ENCODE results near the gene NFE2L1. TPM values are rescaled to one million over a fixed set of nuclear protein-coding genes. Genes with fewer than 3 reads are reported as not detected.
"Not testable (repeated sequence)": the region's sequence is repeated elsewhere in the genome, so short reads cannot be mapped to it uniquely, and the experiment has no call there.

Gene NFE2L1, protein sequence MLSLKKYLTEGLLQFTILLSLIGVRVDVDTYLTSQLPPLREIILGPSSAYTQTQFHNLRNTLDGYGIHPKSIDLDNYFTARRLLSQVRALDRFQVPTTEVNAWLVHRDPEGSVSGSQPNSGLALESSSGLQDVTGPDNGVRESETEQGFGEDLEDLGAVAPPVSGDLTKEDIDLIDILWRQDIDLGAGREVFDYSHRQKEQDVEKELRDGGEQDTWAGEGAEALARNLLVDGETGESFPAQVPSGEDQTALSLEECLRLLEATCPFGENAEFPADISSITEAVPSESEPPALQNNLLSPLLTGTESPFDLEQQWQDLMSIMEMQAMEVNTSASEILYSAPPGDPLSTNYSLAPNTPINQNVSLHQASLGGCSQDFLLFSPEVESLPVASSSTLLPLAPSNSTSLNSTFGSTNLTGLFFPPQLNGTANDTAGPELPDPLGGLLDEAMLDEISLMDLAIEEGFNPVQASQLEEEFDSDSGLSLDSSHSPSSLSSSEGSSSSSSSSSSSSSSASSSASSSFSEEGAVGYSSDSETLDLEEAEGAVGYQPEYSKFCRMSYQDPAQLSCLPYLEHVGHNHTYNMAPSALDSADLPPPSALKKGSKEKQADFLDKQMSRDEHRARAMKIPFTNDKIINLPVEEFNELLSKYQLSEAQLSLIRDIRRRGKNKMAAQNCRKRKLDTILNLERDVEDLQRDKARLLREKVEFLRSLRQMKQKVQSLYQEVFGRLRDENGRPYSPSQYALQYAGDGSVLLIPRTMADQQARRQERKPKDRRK
- 31.9 and 36.2 TPM in 2 replicates for total RNA-seq (2014; rRNA removed; shearing (Covaris generic); ENCODE audit: low replicate concordance)

DNA sequence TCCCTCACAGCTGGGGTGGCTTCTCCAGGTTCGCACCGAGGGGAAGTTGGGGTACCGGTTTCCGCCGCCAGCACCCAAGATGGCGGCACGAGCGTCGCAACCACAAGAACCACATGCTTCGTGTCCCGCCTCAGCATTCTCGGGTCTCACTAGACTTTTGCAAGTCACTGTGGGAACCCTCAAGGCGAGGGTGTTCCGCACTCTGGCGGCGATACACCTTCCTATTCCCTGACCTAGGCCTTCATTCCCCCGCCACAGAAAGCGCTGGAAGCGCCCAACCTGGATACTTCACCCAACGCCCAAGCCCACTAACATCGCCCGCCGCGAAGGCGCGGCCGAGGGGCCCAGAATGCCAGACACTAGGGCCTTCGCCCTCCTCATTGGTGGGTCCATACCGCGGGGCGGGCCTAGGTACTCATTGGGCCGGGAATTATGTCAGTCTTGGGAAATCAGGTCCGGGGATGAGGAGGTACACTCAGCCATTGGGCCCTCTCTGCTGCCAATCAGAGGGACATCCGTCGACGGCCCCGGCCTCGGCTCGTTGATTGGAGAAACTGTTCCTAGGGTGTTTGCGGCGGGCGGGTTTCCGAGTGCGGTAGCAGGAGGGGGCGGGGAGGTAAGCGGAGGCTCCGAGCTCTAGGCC, at the start of gene NFE2L1:
TSS of gene NFE2L1 (plus strand) at position 619 of the 643 bp plus-strand sequence. CDS start 2,760 bp downstream, outside the sequence.
- in situ Hi-C loops (cut with HindIII; ENCODE audit: low pct_unique_long_range_greater_than_20kb, low sequenced_read_pairs): no loop called here

DNA sequence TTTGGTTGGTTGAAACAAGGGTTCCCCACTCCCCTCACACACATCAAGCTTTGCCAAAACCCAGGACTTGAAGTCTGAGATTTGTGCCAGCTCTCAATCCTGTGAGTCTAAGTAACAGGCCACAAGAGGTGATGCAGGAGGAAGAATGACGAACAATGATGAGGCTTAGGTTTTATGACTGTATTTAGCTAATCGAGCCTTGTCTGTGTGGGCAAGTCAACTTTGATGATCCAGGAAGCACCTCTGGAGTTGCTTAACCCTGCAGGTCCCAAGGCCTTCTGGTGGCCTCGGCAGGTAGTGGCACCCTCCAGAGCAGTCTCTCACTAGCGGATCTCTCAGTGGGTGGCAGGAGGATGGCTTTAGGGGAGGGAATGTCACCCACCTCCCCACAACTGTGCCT, 48.6 kb upstream of the NFE2L1 start:
- DNase-seq (ENCODE audit: low read depth): no peak
- in situ Hi-C loops (cut with HindIII; ENCODE audit: low pct_unique_long_range_greater_than_20kb, low sequenced_read_pairs): no loop called here

More for the DNA sequence above, at the start of gene NFE2L1:
- peak; percentile 99 for DNase-seq (ENCODE audit: low read depth)

DNA sequence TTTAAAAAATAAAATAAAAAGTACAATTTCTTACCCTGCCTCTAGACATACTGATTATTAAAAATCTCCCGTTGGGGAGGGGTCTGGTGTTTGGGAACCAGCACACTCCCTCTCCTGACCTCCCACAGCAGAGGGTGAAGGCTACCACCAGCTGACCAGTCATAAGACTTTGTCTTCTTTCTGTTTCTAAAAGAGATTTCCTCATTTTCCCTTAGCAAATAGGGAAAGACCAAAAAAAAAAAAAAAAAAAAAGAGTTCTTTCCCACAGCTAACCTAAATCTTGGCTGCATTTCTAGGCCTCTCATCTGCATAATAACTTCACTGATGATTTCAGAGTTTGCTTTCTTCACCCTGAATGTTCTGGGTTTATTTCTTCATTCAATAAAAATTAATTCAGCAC, 47.0 kb upstream of the NFE2L1 start:
- no peak for DNase-seq (ENCODE audit: low read depth)
- in situ Hi-C loops (cut with HindIII; ENCODE audit: low pct_unique_long_range_greater_than_20kb, low sequenced_read_pairs): no loop called here

DNA sequence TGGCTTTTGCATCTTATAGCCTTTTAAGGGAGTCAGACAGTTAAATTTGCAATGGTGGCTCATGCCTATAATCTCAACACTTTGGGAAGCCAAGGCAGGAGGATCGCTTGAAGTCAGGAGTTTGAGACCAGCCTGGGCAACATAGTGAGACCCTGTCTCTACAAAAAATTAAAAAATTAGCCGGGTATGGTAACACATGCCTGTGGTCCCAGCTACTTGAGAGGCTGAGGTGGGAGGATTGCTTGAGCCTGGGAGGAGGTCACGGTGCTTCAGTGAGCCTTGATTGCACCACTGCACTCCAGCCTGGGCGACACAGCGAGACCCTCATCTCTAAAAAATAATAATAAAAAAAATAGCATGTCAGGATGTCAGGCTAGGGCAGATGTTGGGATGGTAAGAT, 46.5 kb upstream of the NFE2L1 start:
- DNase-seq (ENCODE audit: low read depth); in situ Hi-C loops (cut with HindIII; ENCODE audit: low pct_unique_long_range_greater_than_20kb, low sequenced_read_pairs): not testable (repeated sequence)

DNA sequence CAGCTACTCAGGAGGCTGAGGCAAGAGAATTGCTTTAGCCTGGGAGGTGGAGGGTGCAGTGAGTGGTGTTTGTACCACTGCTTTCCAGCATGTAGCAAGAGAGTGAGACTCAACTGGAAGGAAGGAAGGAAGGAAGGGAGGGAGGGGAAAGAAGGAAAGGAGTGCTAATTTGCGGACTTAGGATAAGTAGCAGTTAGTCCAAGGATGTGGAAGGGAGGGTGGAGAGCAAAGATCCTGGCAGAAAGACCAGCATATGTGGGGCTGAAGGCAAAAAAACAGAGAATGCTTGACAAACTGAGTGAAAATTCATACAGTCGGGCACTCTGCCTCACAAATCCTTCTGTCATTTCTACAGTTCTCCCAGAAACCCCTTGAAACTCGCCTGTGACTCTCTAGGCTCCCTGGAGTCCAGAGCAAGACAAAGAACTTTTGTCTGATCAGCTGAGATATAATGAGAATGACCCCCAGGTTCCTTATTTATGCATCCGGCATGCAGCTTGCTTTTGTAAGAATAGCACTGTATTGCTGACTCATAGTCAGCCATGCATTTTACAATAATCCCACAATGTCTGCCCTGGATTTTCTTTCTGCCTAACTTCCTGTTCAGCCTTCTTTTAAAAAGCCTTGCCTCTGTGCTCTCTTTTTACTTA, 45.8 kb upstream of the NFE2L1 start:
- in situ Hi-C loops (cut with HindIII; ENCODE audit: low pct_unique_long_range_greater_than_20kb, low sequenced_read_pairs): no loop called here
- peak; percentile 76 for DNase-seq (ENCODE audit: low read depth)

DNA sequence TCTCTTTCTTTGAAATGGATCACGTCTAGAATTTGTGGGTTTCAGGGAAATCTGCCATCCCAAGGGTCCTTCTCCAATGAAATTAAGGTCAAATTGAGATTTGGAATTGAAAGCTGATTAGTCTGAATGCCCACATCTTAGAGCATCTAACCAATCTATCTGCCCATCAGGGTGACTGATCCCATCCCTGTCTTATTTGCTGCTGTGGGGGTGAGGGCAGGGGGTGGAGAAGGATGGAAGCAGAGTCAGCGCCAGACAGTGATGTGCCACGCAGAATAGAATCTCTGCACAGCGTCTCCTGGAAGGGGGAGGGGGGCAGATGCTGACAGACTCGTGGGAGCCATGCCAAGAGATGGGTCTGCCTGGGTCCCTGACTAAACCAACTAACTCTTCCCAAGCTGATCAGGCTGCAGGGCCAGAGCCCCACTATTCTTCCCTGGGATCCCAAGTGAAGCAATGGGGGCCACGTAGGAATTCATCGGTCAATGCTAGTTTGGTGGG, 45.2 kb upstream of the NFE2L1 start:
- in situ Hi-C loops (cut with HindIII; ENCODE audit: low pct_unique_long_range_greater_than_20kb, low sequenced_read_pairs): no loop called here
- DNase-seq (ENCODE audit: low read depth): no peak

DNA sequence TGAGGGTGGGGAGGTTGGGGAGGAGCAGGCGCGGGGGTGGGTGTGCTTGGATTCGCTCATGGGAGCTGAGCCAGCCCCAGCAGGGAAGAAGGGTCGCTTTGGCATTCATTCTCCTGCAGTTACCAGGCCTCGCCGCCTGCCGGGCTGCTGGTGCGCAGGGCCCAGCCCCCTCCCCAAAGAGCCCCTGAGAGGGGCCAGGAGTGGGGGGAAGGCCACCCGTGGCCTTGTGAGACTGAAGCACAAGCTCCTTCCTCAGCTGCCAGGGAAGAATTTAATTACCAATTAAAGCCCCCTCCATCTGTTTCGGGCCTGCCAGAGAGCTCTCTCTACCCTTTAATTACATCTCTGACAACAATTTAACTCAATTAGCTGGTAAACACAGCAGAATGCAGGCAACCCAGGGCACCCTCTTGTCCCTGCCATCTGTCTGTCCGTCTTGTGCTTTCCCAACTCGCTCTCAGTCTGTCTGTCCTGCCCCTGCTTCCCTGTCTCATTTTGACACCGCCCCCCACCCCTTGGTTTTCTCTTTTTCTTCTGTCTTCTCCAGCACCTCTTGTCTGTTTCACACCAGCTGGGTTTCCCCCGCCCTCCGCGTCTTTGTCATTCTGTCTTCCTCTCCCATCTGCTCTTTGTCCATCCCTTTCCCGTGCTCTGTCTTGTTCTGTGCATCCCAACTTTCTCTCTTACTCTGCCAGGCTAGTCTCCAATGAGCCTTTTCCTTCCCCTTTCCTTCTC, 44.6 kb upstream of the NFE2L1 start:
- no peak for DNase-seq (ENCODE audit: low read depth)
- in situ Hi-C loops (cut with HindIII; ENCODE audit: low pct_unique_long_range_greater_than_20kb, low sequenced_read_pairs): no loop called here

DNA sequence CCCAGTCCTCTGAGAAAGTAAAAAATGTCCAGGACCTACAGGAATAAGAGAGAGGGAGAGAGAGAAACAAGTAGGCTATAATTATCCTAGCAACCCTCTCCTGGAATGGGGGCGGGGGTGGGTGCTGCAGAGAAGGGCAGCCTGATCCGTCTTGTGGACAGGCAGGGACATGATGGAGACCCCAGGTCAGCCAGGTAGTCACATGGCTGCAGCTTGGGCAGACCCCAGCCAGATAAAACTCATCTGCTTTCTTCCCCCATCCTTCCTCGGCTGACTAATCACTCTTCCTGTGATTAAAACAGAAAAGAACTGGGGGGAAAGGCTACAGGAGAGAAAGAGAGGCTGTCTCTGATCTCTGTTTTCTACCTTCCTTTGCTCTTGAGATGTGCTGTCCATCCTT, 43.2 kb upstream of the NFE2L1 start:
- in situ Hi-C loops (cut with HindIII; ENCODE audit: low pct_unique_long_range_greater_than_20kb, low sequenced_read_pairs): no loop called here
- DNase-seq (ENCODE audit: low read depth): no peak

DNA sequence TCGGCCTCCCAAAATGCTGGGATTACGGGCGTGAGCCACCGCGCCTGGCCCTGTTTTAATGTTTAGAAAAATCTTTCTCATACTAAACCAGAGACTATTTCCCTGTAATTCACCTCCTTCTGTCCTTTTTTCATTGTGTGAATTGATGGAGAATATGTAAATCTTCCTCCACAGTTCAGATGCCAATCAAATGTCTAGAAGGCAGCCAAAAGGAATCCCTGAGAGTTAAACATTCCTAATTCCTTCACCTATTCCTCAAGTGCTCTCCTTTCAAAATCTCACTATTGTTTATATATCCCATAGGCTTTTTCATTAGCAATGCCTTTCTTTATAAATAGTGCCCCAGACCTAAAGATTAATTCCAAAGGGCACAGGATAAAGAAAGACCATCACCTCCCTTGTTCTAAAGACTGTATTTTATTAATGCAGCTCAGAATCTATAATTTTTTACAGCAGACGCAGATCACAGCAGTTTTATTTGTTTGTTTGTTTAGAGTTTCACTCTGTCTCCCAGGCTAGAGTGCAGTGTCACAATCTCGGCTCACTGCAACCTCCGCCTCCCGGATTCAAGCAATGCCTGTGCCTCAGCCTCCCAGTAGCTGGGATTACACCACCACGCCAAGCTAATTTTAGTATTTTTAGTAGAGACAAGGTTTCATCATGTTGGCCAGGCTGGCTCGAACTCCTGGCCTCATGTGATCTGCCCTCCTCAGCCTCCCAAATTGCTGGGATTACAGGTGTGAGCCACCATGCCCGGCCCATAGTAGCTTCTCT, 41.0 kb upstream of the NFE2L1 start:
- no peak for DNase-seq (ENCODE audit: low read depth)
- in situ Hi-C loops (cut with HindIII; ENCODE audit: low pct_unique_long_range_greater_than_20kb, low sequenced_read_pairs): no loop called here

DNA sequence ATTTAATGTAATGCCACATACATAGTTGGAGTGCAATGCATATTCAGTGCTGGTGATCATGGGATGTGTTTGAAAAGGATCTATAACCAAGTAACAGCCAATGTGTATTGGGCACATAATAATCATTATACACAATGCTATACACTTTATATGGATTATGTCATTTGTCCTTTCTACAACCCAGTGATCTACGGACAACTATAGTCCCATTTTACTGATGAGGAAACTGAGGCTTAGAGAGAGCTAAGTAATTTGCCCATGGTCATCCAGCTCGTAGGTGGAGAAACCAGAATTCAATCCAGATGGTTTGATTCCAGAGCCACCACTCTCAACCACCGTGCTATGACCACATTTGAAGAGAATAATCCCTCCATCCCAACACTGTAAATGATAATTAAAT, 38.0 kb upstream of the NFE2L1 start:
- DNase-seq (ENCODE audit: low read depth): no peak
- in situ Hi-C loops (cut with HindIII; ENCODE audit: low pct_unique_long_range_greater_than_20kb, low sequenced_read_pairs): no loop called here

DNA sequence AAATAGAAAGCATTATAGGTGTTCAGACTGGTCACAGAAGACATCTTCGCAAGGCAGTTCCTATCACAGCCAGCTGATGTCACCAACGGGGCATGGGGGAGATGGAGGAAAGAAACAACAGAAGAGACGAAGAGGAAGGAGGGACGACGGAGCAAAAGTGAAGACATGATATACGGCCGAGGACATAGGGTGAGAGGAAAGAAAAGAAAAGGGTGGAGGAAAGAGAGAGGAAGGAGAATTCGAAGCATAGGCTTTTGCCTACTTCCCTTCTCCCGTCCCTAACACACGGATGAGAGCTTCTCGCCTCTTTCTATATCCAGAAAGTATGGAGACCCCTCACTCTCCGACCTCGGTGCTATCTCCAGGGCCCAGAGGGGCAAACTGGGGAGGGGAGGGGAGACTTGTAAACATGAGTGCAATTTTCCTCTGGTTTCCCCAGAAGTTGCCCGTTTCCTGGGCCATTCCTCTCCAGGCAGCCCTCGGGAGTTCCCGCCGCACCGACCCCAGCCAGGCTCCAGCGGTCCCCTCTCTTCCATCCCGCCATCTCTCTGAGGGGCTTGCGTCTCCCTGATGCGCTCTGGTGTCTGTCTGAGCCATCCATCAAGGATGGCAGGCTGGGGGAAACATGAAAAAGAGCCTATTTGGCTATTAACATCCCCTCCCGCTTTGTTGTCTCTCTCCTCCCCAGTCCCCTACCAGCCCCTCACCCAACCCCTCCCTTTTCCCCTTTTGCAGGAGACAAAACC, 36.6 kb upstream of the NFE2L1 start:
- DNase-seq (ENCODE audit: low read depth): no peak
- in situ Hi-C loops (cut with HindIII; ENCODE audit: low pct_unique_long_range_greater_than_20kb, low sequenced_read_pairs): no loop called here

DNA sequence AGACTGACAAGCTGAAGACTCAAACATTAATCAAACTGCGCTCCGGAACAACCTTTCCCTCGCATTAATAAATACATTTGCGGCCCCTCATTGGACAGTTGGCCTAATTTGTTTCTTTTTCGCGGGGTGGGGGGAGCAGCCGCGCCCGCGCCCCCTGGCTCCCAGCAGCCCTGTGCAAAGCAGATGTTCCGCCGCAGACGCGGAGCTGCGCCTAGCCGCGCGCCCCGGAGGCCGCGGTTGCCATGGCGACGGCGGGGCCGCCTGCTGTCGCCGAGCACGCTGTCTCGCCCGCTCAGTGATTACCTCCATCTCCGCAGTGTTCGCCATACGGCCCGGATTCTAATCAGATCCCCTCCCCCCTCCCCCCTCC, 36.0 kb upstream of the NFE2L1 start:
- in situ Hi-C loops (cut with HindIII; ENCODE audit: low pct_unique_long_range_greater_than_20kb, low sequenced_read_pairs): no loop called here
- DNase-seq (ENCODE audit: low read depth): no peak

DNA sequence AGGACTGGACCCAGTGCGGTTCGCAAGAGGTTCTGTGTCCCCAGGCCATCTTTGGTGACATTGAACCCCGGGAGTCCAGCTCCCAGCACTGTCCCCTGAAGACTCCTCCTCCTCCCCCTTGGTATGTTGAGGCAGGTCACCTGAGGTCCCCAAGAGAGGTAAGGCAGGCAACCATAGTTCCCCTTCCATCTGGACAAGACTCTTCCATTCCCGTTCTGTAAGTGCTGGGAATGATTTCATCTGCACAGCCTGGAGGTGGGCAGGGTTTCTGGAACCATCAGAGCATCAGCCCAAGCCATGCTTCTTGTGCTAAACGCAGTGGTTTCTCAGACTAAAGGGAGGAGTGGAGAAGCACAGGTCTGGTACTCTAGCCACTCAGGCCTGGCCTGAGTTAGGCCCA, 35.5 kb upstream of the NFE2L1 start:
- in situ Hi-C loops (cut with HindIII; ENCODE audit: low pct_unique_long_range_greater_than_20kb, low sequenced_read_pairs): no loop called here
- DNase-seq (ENCODE audit: low read depth): no peak

DNA sequence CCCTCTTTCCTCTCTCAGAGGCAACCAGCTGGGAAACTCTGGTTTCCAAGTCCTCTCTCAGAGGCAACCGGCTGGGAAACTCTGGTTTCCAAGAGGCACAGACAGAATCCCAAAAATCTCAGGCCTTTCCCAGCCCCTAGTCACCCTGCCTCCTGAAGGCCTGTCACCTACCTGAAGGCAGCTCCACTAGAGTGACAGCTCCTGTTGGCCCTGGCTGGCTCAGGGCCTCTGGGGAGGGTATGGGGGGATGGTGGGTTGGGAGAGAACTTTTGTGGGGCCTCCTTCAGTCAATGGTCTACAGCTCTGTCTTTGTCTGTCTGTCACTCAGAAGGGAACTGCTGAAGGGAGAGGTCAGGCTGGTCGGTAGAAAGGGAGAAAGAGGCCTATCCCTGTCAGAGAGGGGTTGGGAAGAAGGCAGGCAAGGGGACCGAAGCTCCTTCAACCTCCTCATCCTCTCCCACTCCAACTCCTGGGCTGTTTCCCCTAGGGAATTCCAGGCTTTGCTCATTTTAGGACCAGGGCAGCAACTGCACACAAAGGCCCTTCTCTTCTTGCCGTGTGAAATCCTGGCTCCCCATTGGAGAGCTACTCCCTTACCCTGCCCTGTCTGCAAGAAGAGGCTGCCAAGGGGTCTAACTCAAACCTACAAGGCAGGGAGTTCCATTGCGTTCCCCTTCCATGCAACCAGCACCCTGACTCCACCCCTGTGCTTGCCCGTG, 34.1 kb upstream of the NFE2L1 start:
- in situ Hi-C loops (cut with HindIII; ENCODE audit: low pct_unique_long_range_greater_than_20kb, low sequenced_read_pairs): no loop called here
- no peak for DNase-seq (ENCODE audit: low read depth)

DNA sequence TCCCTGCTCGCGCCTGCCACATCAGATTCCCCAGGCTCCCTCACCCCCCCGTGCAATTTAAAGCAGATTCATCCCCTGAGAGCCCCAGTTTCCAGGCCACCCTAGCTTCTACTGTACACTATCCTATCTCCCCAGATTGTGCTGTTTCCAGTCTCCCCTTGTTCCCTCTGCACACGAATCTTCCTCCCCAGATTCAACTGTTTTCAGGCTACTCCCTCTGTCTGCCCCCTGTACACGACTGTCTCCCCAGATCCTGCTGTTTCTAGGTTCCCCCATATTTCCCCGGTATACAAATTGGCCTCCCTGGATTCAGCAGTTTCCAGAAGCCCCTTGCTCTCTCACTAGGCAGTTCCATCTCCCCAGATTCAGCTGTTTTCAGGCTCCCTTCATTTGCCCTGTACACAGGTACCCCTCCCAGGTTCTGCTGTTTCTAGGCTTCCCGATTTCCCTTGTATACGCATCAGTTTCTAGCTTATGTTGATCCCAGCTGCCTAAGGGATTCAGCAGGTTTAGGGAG, 33.5 kb upstream of the NFE2L1 start:
- no peak for DNase-seq (ENCODE audit: low read depth)
- in situ Hi-C loops (cut with HindIII; ENCODE audit: low pct_unique_long_range_greater_than_20kb, low sequenced_read_pairs): no loop called here

DNA sequence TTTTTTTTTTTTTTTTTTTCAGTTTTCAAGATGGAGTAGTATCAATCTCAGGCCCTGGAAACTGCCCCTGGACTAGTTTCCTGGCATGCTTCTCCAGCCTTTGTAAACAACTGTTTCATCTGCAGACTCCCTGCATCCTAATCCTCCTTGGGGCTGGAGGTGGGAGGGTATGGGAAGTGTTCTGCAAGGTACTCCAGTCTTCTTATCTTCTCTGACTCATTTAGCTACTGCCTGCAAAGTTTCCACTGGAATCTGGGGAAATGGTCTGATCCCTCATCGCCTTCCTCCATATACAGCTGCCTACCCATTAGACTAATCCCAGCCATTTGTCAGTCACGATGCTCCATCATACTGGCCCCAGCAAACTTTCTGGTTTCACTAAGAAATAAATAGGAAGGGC, 32.0 kb upstream of the NFE2L1 start:
- in situ Hi-C loops (cut with HindIII; ENCODE audit: low pct_unique_long_range_greater_than_20kb, low sequenced_read_pairs): no loop called here
- DNase-seq (ENCODE audit: low read depth): no peak
